ENCODE data around the gene CROCC2.

CROCC2 gene

GRCh38 chr2:241009191-241009590 lies 103.1 kb downstream of the CROCC2 start:
- no peaks in the 10 kb centered on the region; the same call in 1 of the 2 replicates for H3K27me3 ChIP-seq (replicated peaks; ENCODE audit: control insufficient read depth, insufficient read depth, low read length)
- no peak overlapping the region for H3K4me3 ChIP-seq (replicated peaks; ENCODE audit: low read depth, low read length)
- DNase-seq (ENCODE audit: extremely low read depth, insufficient read length), result no peak
- H3K36me3 ChIP-seq (ENCODE audit: control insufficient read depth, insufficient read depth, low read length), result no peaks in the 10 kb centered on the region
- TF ChIP-seq, protein P1, sequence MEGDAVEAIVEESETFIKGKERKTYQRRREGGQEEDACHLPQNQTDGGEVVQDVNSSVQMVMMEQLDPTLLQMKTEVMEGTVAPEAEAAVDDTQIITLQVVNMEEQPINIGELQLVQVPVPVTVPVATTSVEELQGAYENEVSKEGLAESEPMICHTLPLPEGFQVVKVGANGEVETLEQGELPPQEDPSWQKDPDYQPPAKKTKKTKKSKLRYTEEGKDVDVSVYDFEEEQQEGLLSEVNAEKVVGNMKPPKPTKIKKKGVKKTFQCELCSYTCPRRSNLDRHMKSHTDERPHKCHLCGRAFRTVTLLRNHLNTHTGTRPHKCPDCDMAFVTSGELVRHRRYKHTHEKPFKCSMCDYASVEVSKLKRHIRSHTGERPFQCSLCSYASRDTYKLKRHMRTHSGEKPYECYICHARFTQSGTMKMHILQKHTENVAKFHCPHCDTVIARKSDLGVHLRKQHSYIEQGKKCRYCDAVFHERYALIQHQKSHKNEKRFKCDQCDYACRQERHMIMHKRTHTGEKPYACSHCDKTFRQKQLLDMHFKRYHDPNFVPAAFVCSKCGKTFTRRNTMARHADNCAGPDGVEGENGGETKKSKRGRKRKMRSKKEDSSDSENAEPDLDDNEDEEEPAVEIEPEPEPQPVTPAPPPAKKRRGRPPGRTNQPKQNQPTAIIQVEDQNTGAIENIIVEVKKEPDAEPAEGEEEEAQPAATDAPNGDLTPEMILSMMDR (IDR thresholded peaks at IDR 0.05; ENCODE audit: insufficient read depth, low read length, poor library complexity, severe bottlenecking), result no peak

- TF ChIP-seq, protein P1 (IDR thresholded peaks at IDR 0.05; ENCODE audit: insufficient read depth, low read length, poor library complexity, severe bottlenecking), result no peak
- DNase-seq (ENCODE audit: extremely low read depth, insufficient read length), result no peak
- Histone ChIP-seq H3K27me3 (replicated peaks; ENCODE audit: control insufficient read depth, insufficient read depth, low read length) (no peaks in the 10 kb centered on the region; the same call in 1 of the 2 replicates), H3K4me3 (replicated peaks; ENCODE audit: low read depth, low read length) (no peak overlapping the region), H3K36me3 (ENCODE audit: control insufficient read depth, insufficient read depth, low read length) (no peaks in the 10 kb centered on the region)
These were observed 103.7 kb downstream of the CROCC2 start for GRCh38 chr2:241009601-241010530.

GRCh38 chr2:241010531-241011295 lies 104.6 kb downstream of the CROCC2 start:
- no peak for DNase-seq (ENCODE audit: extremely low read depth, insufficient read length)
- TF ChIP-seq, protein P1 (IDR thresholded peaks at IDR 0.05; ENCODE audit: insufficient read depth, low read length, poor library complexity, severe bottlenecking), result no peak
- no peak overlapping the region for H3K4me3 ChIP-seq (replicated peaks; ENCODE audit: low read depth, low read length)
- no peaks in the 10 kb centered on the region; the same call in 1 of the 2 replicates for H3K27me3 ChIP-seq (replicated peaks; ENCODE audit: control insufficient read depth, insufficient read depth, low read length)
- H3K36me3 ChIP-seq (ENCODE audit: control insufficient read depth, insufficient read depth, low read length), result no peaks in the 10 kb centered on the region

DNA sequence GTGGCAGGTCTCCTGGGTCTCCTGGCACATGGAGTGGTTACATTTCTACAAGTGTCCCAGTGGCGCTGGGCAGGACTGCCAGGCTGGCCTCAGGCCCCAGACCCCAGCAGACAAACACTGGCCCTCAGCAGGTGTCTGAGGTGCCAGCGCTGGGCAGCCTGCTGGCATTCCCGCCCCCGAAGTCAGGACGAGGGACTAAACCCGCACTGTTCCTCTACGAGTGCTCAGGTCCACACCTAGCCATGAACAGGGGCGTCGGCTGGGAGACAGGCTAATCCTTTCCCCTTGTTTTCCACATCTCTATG lies 105.1 kb downstream of the CROCC2 start:
- H3K27me3 ChIP-seq (replicated peaks; ENCODE audit: control insufficient read depth, insufficient read depth, low read length), result no peaks in the 10 kb centered on the region; the same call in 1 of the 2 replicates
- TF ChIP-seq, protein P1 (IDR thresholded peaks at IDR 0.05; ENCODE audit: insufficient read depth, low read length, poor library complexity, severe bottlenecking), result no peak
- H3K4me3 ChIP-seq (replicated peaks; ENCODE audit: low read depth, low read length), result no peak overlapping the region
- H3K36me3 ChIP-seq (ENCODE audit: control insufficient read depth, insufficient read depth, low read length), result no peaks in the 10 kb centered on the region
- no peak for DNase-seq (ENCODE audit: extremely low read depth, insufficient read length)

- Histone ChIP-seq H3K36me3 (ENCODE audit: control insufficient read depth, insufficient read depth, low read length) (no peaks in the 10 kb centered on the region), H3K4me3 (replicated peaks; ENCODE audit: low read depth, low read length) (no peak overlapping the region), H3K27me3 (replicated peaks; ENCODE audit: control insufficient read depth, insufficient read depth, low read length) (no peaks in the 10 kb centered on the region; the same call in 1 of the 2 replicates)
- no peak for DNase-seq (ENCODE audit: extremely low read depth, insufficient read length)
- TF ChIP-seq, protein P1 (IDR thresholded peaks at IDR 0.05; ENCODE audit: insufficient read depth, low read length, poor library complexity, severe bottlenecking), result no peak
These were observed 105.8 kb downstream of the CROCC2 start for GRCh38 chr2:241011751-241012510.
